PC-3 (cell line): ENCODE data around the gene PI4KA. TPM values are rescaled to one million over a fixed set of nuclear protein-coding genes. Genes with fewer than 3 reads are reported as not detected.

ENCODE experiments used
- ATAC-seq: fragments of 200-7000 bp; cut with Tn5 transposase; 2 replicates; pipeline ENCODE4 v1.9.1; 2020; ENCODE audit warnings: mild to moderate bottlenecking, moderate library complexity
- BruUV-seq: library from RNA; stranded (reverse); fragments of 400-500 nt; replicated peaks from 2 replicates; lab custom pipeline; 2021; lab: Mats Ljungman, UMichigan
- CTCF ChIA-PET: fragments of 300-600 bp; sonication (Branson Sonifier 250); formaldehyde crosslinking; loops from one replicate; lab custom pipeline; 2022; ENCODE audit warnings: antibody characterized with exemption; lab: Charles Lee
- POLR2A ChIA-PET: fragments of 300-600 bp; sonication (Branson Sonifier 250); formaldehyde crosslinking; loops from one replicate; lab custom pipeline; 2022; ENCODE audit warnings: antibody characterized with exemption; ENCODE audit not compliant: unreplicated experiment; lab: Charles Lee
- DNase-seq: peaks from one replicate; pipeline ENCODE4 v3.0.0-alpha.2; 2015
- H2AFZ ChIP-seq: fragments of 300-600 bp; sonication (generic); 2 replicates; pipeline ENCODE4 v1.6.0; 2016; ENCODE audit warnings: antibody characterized with exemption, low read length
- H3F3A ChIP-seq: fragments of 300-600 bp; sonication (generic); one replicate; pipeline ENCODE4 v1.6.0; 2017; ENCODE audit warnings: antibody characterized with exemption, low read length, control low read depth, mild to moderate bottlenecking; ENCODE audit not compliant: unreplicated experiment
- H3K27ac ChIP-seq: fragments of 300-600 bp; sonication (generic); 2 replicates; pipeline ENCODE4 v1.5.1; 2016; ENCODE audit warnings: mild to moderate bottlenecking, low read length
- H3K27me3 ChIP-seq: fragments of 300-600 bp; sonication (generic); 2 replicates; pipeline ENCODE4 v1.6.1; 2016; ENCODE audit warnings: low read length, mixed read lengths
- H3K36me3 ChIP-seq: fragments of 300-600 bp; sonication (generic); 2 replicates; pipeline ENCODE4 v1.6.1; 2016; ENCODE audit warnings: low read depth, mixed run types, low read length, mixed read lengths
- H3K4me1 ChIP-seq: fragments of 300-600 bp; sonication (generic); 2 replicates; pipeline ENCODE4 v1.5.1; 2016; ENCODE audit warnings: low read length; ENCODE audit not compliant: insufficient read depth
- H3K4me2 ChIP-seq: fragments of 300-600 bp; sonication (generic); 2 replicates; pipeline ENCODE4 v1.6.0; 2016; ENCODE audit warnings: low read length
- H3K4me3 ChIP-seq: fragments of 300-600 bp; sonication (generic); 2 replicates; pipeline ENCODE4 v1.5.1; 2016; ENCODE audit warnings: mild to moderate bottlenecking, low read length, mixed read lengths
- H3K79me2 ChIP-seq: fragments of 300-600 bp; sonication (generic); 2 replicates; pipeline ENCODE4 v1.6.1; 2017; ENCODE audit warnings: low read length, mixed read lengths
- H3K9ac ChIP-seq: fragments of 300-600 bp; sonication (generic); 2 replicates; pipeline ENCODE4 v1.6.0; 2016; ENCODE audit warnings: mild to moderate bottlenecking, low read length
- H3K9me2 ChIP-seq: fragments of 300-600 bp; sonication (generic); replicated peaks from 2 replicates; pipeline ENCODE4 v1.6.1; 2016; ENCODE audit warnings: mixed run types, low read length, mixed read lengths
- H3K9me3 ChIP-seq: fragments of 300-600 bp; sonication (generic); 2 replicates; pipeline ENCODE4 v1.6.1; 2016; ENCODE audit warnings: low read length, mixed read lengths
- H4K20me1 ChIP-seq: fragments of 300-600 bp; sonication (generic); 2 replicates; pipeline ENCODE4 v1.6.1; 2016; ENCODE audit warnings: low read length, mixed read lengths
- CTCF ChIP-seq: fragments of 300-600 bp; sonication (generic); conservative IDR thresholded peaks from 2 replicates; pipeline ENCODE4 v1.5.1; 2017; ENCODE audit warnings: antibody characterized with exemption, low read depth, mild to moderate bottlenecking, low read length
- EZH2 ChIP-seq: fragments of 300-600 bp; sonication (generic); IDR thresholded peaks from one replicate; pipeline ENCODE4 v1.6.1; 2017; ENCODE audit warnings: antibody characterized with exemption, mild to moderate bottlenecking, low read length; ENCODE audit not compliant: unreplicated experiment
- EZH2phosphoT487 ChIP-seq: fragments of 300-600 bp; sonication (generic); IDR thresholded peaks from 2 replicates; pipeline ENCODE4 v1.6.1; 2018; ENCODE audit warnings: mild to moderate bottlenecking, antibody characterized with exemption, low read length, borderline replicate concordance
- intact Hi-C: fragments of 100-400 bp; cut with micrococcal nuclease; formaldehyde crosslinking; loops from 2 replicates; pipeline ENCODE4 v1.9.0; 2023
- total RNA-seq: library from RNA; depleted of rRNA; stranded (reverse); fragments of >200 nt; gene quantifications from 2 replicates; pipeline ENCODE4 v1.2.3, GENCODE V29; 2014

Gene PI4KA
- total RNA-seq, 1 experiment from 2014 or later: 39.7 TPM

- Histone ChIP-seq H3K4me1 (no peaks in the 10 kb centered on the region), H3K9ac (no peak overlapping the region), H2AFZ (no peak overlapping the region), H3K79me2 (no peaks in the 10 kb centered on the region), H3K27ac (no peak overlapping the region), H3K9me2 (no peaks in the 10 kb centered on the region), H3K4me3 (no peak overlapping the region), H3K9me3 (no peaks in the 10 kb centered on the region), H4K20me1 (no peaks in the 10 kb centered on the region), H3K27me3 (peaks cover 16% of the 10 kb centered on the region), H3F3A (no peaks in the 10 kb centered on the region), H3K36me3 (no peaks in the 10 kb centered on the region), H3K4me2 (no peak overlapping the region)
- CTCF ChIA-PET: interaction anchor here (0.6 kb wide), 1 partner anchor 140 kb away, joined by 4 read pairs; no protein-coding TSS in a partner anchor
- intact Hi-C loops: no loop called here
- POLR2A ChIA-PET: no interaction called here
- TF ChIP-seq EZH2 (no peak), EZH2phosphoT487 (no peak), CTCF (no peak)
- ATAC-seq (no peak), DNase-seq (no peak)
- BruUV-seq: no TSS peak
These were observed 194.0 kb downstream of the PI4KA start for GRCh38 chr22:20664594-20664959.

- H3K4me2 ChIP-seq: no peak overlapping the region
These were observed 194.5 kb downstream of the PI4KA start for GRCh38 chr22:20663941-20664593.

More at GRCh38 chr22:20663941-20664593, 194.5 kb downstream of the PI4KA start:
- no peak for ATAC-seq
- H3K36me3 ChIP-seq: no peaks in the 10 kb centered on the region
- no peaks in the 10 kb centered on the region for H3F3A ChIP-seq
- POLR2A ChIA-PET: no interaction called here
- no peak for TF ChIP-seq EZH2phosphoT487
- TF ChIP-seq EZH2: no peak
- TF ChIP-seq CTCF: no peak
- H3K27ac ChIP-seq: no peak overlapping the region
- H3K4me1 ChIP-seq: no peaks in the 10 kb centered on the region
- H3K9me3 ChIP-seq: no peaks in the 10 kb centered on the region
- DNase-seq: no peak
- H3K4me3 ChIP-seq: no peak overlapping the region
- H3K79me2 ChIP-seq: no peaks in the 10 kb centered on the region
- peaks cover 21% of the 10 kb centered on the region for H3K27me3 ChIP-seq
- no peak overlapping the region for H2AFZ ChIP-seq
- no peaks in the 10 kb centered on the region for H4K20me1 ChIP-seq
- intact Hi-C loops: no loop called here
- no peaks in the 10 kb centered on the region for H3K9me2 ChIP-seq
- CTCF ChIA-PET: interaction anchor here (0.6 kb wide), 1 partner anchor 139 kb away, joined by 4 read pairs; no protein-coding TSS in a partner anchor
- H3K9ac ChIP-seq: no peak overlapping the region
- BruUV-seq: no TSS peak
